ENCODE measurements around the gene IRAK3. TPM values are rescaled to one million over a fixed set of nuclear protein-coding genes. Genes with fewer than 3 reads are reported as not detected.
"Not testable (repeated sequence)": the region's sequence is repeated elsewhere in the genome, so short reads cannot be mapped to it uniquely, and the experiment has no call there.

Gene IRAK3
- total RNA-seq, 1 experiment from 2014 or later, result 2.3 TPM

GRCh38 chr12:66194122-66194521 lies 5.1 kb downstream of the IRAK3 start:
- Histone ChIP-seq H3K9me3 (no peaks in the 10 kb centered on the region), H3K27me3 (no peaks in the 10 kb centered on the region), H3K36me3 (no peaks in the 10 kb centered on the region), H3K4me3 (no peak overlapping the region)
- no peak for DNase-seq

- Histone ChIP-seq H3K36me3 (no peaks in the 10 kb centered on the region), H3K9me3 (0 out of 2 replicates have a peak, but pooled peaks cover 2% of the 10 kb centered on the region), H3K4me3 (no peak overlapping the region), H3K27me3 (no peaks in the 10 kb centered on the region)
- no peak for DNase-seq
These were observed 6.2 kb downstream of the IRAK3 start for GRCh38 chr12:66195242-66195641.

- DNase-seq, result no peak
- 0 out of 2 replicates have a peak, but pooled peaks cover 2% of the 10 kb centered on the region for H3K9me3 ChIP-seq
- no peaks in the 10 kb centered on the region for H3K36me3 ChIP-seq
- H3K27me3 ChIP-seq, result no peaks in the 10 kb centered on the region
- no peak overlapping the region for H3K4me3 ChIP-seq
These were observed 7.8 kb downstream of the IRAK3 start for GRCh38 chr12:66196806-66197205.

GRCh38 chr12:66197495-66197921 lies 8.5 kb downstream of the IRAK3 start:
- Histone ChIP-seq H3K27me3 (no peaks in the 10 kb centered on the region), H3K36me3 (no peaks in the 10 kb centered on the region), H3K9me3 (0 out of 2 replicates have a peak, but pooled peaks cover 2% of the 10 kb centered on the region), H3K4me3 (no peak overlapping the region)
- no peak for DNase-seq

- H3K27me3 ChIP-seq, result no peaks in the 10 kb centered on the region
- DNase-seq, result no peak
These were observed 10.1 kb downstream of the IRAK3 start for GRCh38 chr12:66199141-66199540.

GRCh38 chr12:66199831-66200509 lies 11.0 kb downstream of the IRAK3 start:
- H3K27me3 ChIP-seq, result no peaks in the 10 kb centered on the region
- H3K36me3 ChIP-seq, result no peaks in the 10 kb centered on the region
- no peak for DNase-seq
- 0 out of 2 replicates have a peak, but pooled peaks cover 2% of the 10 kb centered on the region for H3K9me3 ChIP-seq
- H3K4me3 ChIP-seq, result no peak overlapping the region

More at GRCh38 chr12:66199141-66199540, 10.1 kb downstream of the IRAK3 start:
- no peak overlapping the region for H3K4me3 ChIP-seq
- 0 out of 2 replicates have a peak, but pooled peaks cover 2% of the 10 kb centered on the region for H3K9me3 ChIP-seq
- no peaks in the 10 kb centered on the region for H3K36me3 ChIP-seq

GRCh38 chr12:66203820-66204219 lies 14.8 kb downstream of the IRAK3 start:
- Histone ChIP-seq H3K36me3 (no peaks in the 10 kb centered on the region), H3K4me3 (no peak overlapping the region), H3K27me3 (no peaks in the 10 kb centered on the region), H3K9me3 (0 out of 2 replicates have a peak, but pooled peaks cover 2% of the 10 kb centered on the region)
- no peak for DNase-seq

GRCh38 chr12:66206141-66206540 lies 17.1 kb downstream of the IRAK3 start:
- DNase-seq, result no peak
- H3K36me3 ChIP-seq, result no peaks in the 10 kb centered on the region

GRCh38 chr12:66210840-66211239 lies 21.8 kb downstream of the IRAK3 start:
- H3K4me3 ChIP-seq, result no peak overlapping the region
- peaks cover 11% of the 10 kb centered on the region for H3K36me3 ChIP-seq
- H3K9me3 ChIP-seq, result no peaks in the 10 kb centered on the region
- DNase-seq, result no peak
- H3K27me3 ChIP-seq, result no peaks in the 10 kb centered on the region

More at GRCh38 chr12:66206141-66206540, 17.1 kb downstream of the IRAK3 start:
- H3K27me3 ChIP-seq, result no peaks in the 10 kb centered on the region
- no peaks in the 10 kb centered on the region for H3K9me3 ChIP-seq
- H3K4me3 ChIP-seq, result no peak overlapping the region

- not testable (repeated sequence) for H3K9me3 ChIP-seq
These were observed 22.6 kb downstream of the IRAK3 start for GRCh38 chr12:66211573-66211972.

GRCh38 chr12:66213011-66213410 lies 24.0 kb downstream of the IRAK3 start:
- not testable (repeated sequence) for DNase-seq, H3K4me3 ChIP-seq, H3K9me3 ChIP-seq, H3K27me3 ChIP-seq
- peaks cover 11% of the 10 kb centered on the region for H3K36me3 ChIP-seq

More at GRCh38 chr12:66211573-66211972, 22.6 kb downstream of the IRAK3 start:
- not testable (repeated sequence) for H3K4me3 ChIP-seq, DNase-seq, H3K27me3 ChIP-seq
- peaks cover 11% of the 10 kb centered on the region for H3K36me3 ChIP-seq

- Histone ChIP-seq H3K27me3 (no peaks in the 10 kb centered on the region), H3K9me3 (peaks cover 5% of the 10 kb centered on the region), H3K4me3 (no peak overlapping the region), H3K36me3 (peaks cover 3% of the 10 kb centered on the region)
- no peak for DNase-seq
These were observed 28.4 kb downstream of the IRAK3 start for GRCh38 chr12:66217342-66217917.

GRCh38 chr12:66228462-66228861 lies 39.4 kb downstream of the IRAK3 start:
- no peak for DNase-seq
- H3K4me3 ChIP-seq, result no peak overlapping the region
- no peaks in the 10 kb centered on the region for H3K36me3 ChIP-seq
- no peaks in the 10 kb centered on the region for H3K9me3 ChIP-seq
- H3K27me3 ChIP-seq, result no peaks in the 10 kb centered on the region

- no peak overlapping the region for H3K4me3 ChIP-seq
- DNase-seq, result no peak
- no peaks in the 10 kb centered on the region for H3K27me3 ChIP-seq
- no peaks in the 10 kb centered on the region for H3K9me3 ChIP-seq
- no peaks in the 10 kb centered on the region for H3K36me3 ChIP-seq
These were observed 43.2 kb downstream of the IRAK3 start for GRCh38 chr12:66232263-66232662.

GRCh38 chr12:66234037-66234693 lies 45.2 kb downstream of the IRAK3 start:
- H3K27me3 ChIP-seq, H3K9me3 ChIP-seq, DNase-seq, H3K36me3 ChIP-seq, H3K4me3 ChIP-seq: not testable (repeated sequence)

- H3K9me3 ChIP-seq, H3K36me3 ChIP-seq: not testable (repeated sequence)
- peak overlapping the region; percentile 50 for H3K4me3 ChIP-seq
These were observed 46.0 kb downstream of the IRAK3 start for GRCh38 chr12:66234773-66235625.

More at GRCh38 chr12:66234773-66235625, 46.0 kb downstream of the IRAK3 start:
- H3K27me3 ChIP-seq, result not testable (repeated sequence)
- peak; percentile 76 for DNase-seq
